Adrenal gland (tissue), 12 donors: ENCODE measurements around the gene HOXB7. TPM values are rescaled to one million over a fixed set of nuclear protein-coding genes. Genes with fewer than 3 reads are reported as not detected.

ENCODE experiments used
- DNase-seq, 7 donors: peaks; one replicate each; pipeline ENCODE4 v3.0.0-alpha.2; 2019 to 2020
- H3K27ac ChIP-seq, 5 donors: fragments of 200-600 bp; sonication (generic) in 4 of 5; 1 replicate in 3 of 5; 2 replicates in 2 of 5; pipeline versions ENCODE4 v1.5.1 to v1.8.0; 2016 to 2020; ENCODE audit warnings: mild to moderate bottlenecking in 1 of 5
- H3K27me3 ChIP-seq: fragments of 200-600 bp; 2 replicates; pipeline ENCODE4 v1.8.0; 2021
- H3K36me3 ChIP-seq, 2 donors: fragments of 200-600 bp; replicated peaks in 1 of 2; 1 replicate in 1 of 2; 2 replicates in 1 of 2; pipeline versions ENCODE4 v1.5.1 to v1.8.0; 2018 to 2022
- H3K4me1 ChIP-seq, 2 donors: fragments of 200-600 bp; replicated peaks in 1 of 2; 1 replicate in 1 of 2; 2 replicates in 1 of 2; pipeline versions ENCODE4 v1.5.1 to v1.8.0; 2018 to 2021
- H3K4me3 ChIP-seq, 4 donors: fragments of 200-600 bp; sonication (generic) in 3 of 4; one replicate each; pipeline ENCODE4 v1.5.1; 2016 to 2018
- H3K9me3 ChIP-seq, 3 donors: fragments of 200-600 bp; sonication (generic) in 1 of 3; replicated peaks in 1 of 3; 1 replicate in 2 of 3; 2 replicates in 1 of 3; pipeline versions ENCODE4 v1.5.1 to v1.8.0; 2016 to 2021
- POLR2A ChIP-seq, 2 donors: fragments of 450-650 bp; IDR thresholded peaks; one replicate each; pipeline ENCODE4 v1.6.1; 2017; ENCODE audit warnings: antibody characterized with exemption in 2 of 2, mild to moderate bottlenecking in 2 of 2, moderate library complexity in 1 of 2
- WGBS, 4 donors: extraction: QIAGEN DNeasy Blood & Tissue Kit in 2 of 4; methylation state at CpG; one replicate each; pipeline versions ENCODE4 v1.1.5 to v1.1.7; 2013 to 2017; 5-methylcytosine and 5-hydroxymethylcytosine counted together
- intact Hi-C, 2 donors: fragments of 100-400 bp; cut with DNase I; formaldehyde crosslinking; loops; one replicate each; pipeline versions ENCODE4 v1.14.1 to v1.15.0; 2022 to 2023
- polyA plus RNA-seq, 3 donors: library from polyadenylated mRNA; stranded (reverse); fragments of 200-250 nt in 2 of 3; fragments of 350-450 nt in 1 of 3; fragmentation: Illumina TruSeq in 1 of 3; extraction: RNeasy Lipid Tissue Mini Kit (QIAGEN cat#74804) in 1 of 3; gene quantifications; one replicate each; pipeline ENCODE4 v1.2.3, GENCODE V29; 2013 to 2014
- total RNA-seq, 9 donors: library from RNA; depleted of rRNA in 4 of 9; stranded (reverse); fragments of >200 nt in 4 of 9; fragments of 120-200 nt in 1 of 9; fragmentation: NEBNext Ultra II Directional in 1 of 9; extraction: Animal tissue kit (Norgen Biotek cat#: 25700) in 1 of 9; gene quantifications; one replicate each; pipeline versions ENCODE4 v1.1.0 to v1.2.4, GENCODE V29; 2013 to 2023
- TF ChIP-seq, protein P1 (sequence below), 6 experiments: fragments of 450-650 bp in 4 of 6; fragments of 200-600 bp in 2 of 6; sonication (generic) in 1 of 6; IDR thresholded peaks; 1 replicate in 5 of 6; 2 replicates in 1 of 6; pipeline versions ENCODE4 v1.5.1 to v1.8.0; 2016 to 2021; ENCODE audit warnings: antibody characterized with exemption in 6 of 6, mild to moderate bottlenecking in 2 of 6, moderate library complexity in 1 of 6
- donor health status: healthy with polysubstance abuse.
- donor health status: Bipolar disorder and iron deficiency.
- donor health status: DM: yes; HTN: yes; CAD: no.
- donor health status: DM: no; HTN: no; CAD: no.
- donor health status: DM: no; HTN: no; CAD: no.
- donor health status: DM: yes; HTN: yes; CAD: no.

The HOXB7 gene
- total and polyA plus RNA-seq, 12 donors = 6.2 to 27.0 (median 13.5) TPM

DNA sequence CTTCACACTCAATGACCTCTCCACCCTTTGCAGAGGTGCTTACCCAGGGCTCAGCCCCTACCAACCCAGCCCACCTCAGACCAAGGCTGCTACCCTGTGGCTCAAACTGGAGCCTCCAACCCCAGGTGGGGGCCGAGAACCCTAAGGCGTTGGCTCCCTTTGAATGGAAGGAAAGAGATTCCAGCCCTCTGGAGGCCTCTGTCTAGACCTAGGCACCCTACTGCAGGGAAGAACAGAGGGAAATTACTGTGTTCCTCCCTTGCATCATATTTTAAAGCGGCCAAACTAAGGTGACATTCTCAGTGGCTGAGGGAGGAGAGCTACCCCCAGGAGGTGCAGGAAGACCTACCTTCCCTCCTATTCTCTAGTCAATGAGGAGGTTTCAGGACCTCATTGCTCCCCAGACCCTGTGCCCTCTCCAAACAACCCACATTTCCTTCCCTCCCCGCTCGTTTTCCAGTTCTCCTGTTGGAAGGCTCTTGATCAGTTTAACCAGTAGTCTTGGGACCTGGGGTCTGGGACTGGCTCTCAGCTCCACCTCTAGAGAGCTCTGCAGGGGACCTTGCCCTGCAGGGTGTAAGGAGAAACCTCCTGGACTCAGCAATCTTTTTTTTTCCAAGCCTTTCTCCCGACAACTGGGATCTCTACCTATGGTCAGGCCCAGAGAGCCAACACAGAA is 9.8 kb upstream of the HOXB7 start:
- Histone ChIP-seq H3K4me3 (no peak overlapping the region), H3K9me3 (no peaks in the 10 kb centered on the region), H3K27me3 (peaks cover 75% of the 10 kb centered on the region), H3K36me3 (no peaks in the 10 kb centered on the region), H3K27ac (no peak overlapping the region), H3K4me1 (peaks cover 9 to 15% of the 10 kb centered on the region in 2 donors)
- intact Hi-C loops = loop anchor here in 1 of 2 donors (10.0 kb wide), 1 partner anchor 466 kb away; no protein-coding TSS in a partner anchor
- WGBS, 4 donors = 73 to 78% (median 76%) methylated on average over 4 to 6 of the region's 6 CpGs
- no peak for DNase-seq
- TF ChIP-seq, protein P1, sequence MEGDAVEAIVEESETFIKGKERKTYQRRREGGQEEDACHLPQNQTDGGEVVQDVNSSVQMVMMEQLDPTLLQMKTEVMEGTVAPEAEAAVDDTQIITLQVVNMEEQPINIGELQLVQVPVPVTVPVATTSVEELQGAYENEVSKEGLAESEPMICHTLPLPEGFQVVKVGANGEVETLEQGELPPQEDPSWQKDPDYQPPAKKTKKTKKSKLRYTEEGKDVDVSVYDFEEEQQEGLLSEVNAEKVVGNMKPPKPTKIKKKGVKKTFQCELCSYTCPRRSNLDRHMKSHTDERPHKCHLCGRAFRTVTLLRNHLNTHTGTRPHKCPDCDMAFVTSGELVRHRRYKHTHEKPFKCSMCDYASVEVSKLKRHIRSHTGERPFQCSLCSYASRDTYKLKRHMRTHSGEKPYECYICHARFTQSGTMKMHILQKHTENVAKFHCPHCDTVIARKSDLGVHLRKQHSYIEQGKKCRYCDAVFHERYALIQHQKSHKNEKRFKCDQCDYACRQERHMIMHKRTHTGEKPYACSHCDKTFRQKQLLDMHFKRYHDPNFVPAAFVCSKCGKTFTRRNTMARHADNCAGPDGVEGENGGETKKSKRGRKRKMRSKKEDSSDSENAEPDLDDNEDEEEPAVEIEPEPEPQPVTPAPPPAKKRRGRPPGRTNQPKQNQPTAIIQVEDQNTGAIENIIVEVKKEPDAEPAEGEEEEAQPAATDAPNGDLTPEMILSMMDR (IDR thresholded peaks at IDR 0.05) = no peak
- no peak for TF ChIP-seq POLR2A (IDR thresholded peaks at IDR 0.05)

DNA sequence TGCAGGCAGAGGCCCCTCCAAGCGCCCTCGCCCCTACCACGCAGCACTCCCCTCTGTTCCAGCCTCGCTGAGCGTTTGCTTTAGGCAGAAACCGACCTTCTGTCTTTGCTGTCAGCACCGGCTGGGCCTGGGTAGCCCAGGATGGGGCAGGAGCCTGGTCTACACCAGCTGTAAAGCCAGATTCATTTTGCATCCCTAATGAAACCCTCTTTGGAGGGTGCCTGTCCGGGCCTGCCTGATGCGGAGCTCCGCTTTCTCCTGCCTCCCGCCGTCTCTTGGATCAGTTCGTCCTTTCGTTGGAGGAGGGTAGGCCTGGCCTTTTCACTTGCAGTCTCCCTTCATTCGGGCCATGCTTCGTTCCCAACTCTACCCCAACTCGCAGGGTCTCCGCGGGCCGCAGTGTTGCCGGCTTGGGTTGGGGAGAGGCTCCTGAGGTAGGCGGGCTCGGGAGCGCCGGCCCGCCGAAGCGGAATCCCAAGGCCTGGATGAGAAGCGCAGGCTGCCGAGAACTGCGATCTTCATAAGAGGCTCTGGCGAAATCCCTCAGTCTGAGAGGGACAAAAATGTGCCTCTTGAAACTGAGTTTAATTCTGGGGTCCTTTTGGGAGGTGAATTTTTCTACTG is 9.1 kb upstream of the HOXB7 start:
- TF ChIP-seq, protein P1 (IDR thresholded peaks at IDR 0.05) = no peak
- TF ChIP-seq POLR2A (IDR thresholded peaks at IDR 0.05) = no peak
- intact Hi-C loops = loop anchor here in 1 of 2 donors (10.0 kb wide), 2 partner anchors 465 to 595 kb away; no protein-coding TSS in a partner anchor
- DNase-seq = no peak
- Histone ChIP-seq H3K4me1 (peaks cover 2 to 9% of the 10 kb centered on the region in 2 donors), H3K4me3 (no peak overlapping the region), H3K27ac (no peak overlapping the region), H3K36me3 (no peaks in the 10 kb centered on the region), H3K9me3 (no peaks in the 10 kb centered on the region), H3K27me3 (peaks cover 72% of the 10 kb centered on the region)
- WGBS, 4 donors = 54 to 75% (median 64%) methylated on average over 27 to 32 of the region's 32 CpGs

DNA sequence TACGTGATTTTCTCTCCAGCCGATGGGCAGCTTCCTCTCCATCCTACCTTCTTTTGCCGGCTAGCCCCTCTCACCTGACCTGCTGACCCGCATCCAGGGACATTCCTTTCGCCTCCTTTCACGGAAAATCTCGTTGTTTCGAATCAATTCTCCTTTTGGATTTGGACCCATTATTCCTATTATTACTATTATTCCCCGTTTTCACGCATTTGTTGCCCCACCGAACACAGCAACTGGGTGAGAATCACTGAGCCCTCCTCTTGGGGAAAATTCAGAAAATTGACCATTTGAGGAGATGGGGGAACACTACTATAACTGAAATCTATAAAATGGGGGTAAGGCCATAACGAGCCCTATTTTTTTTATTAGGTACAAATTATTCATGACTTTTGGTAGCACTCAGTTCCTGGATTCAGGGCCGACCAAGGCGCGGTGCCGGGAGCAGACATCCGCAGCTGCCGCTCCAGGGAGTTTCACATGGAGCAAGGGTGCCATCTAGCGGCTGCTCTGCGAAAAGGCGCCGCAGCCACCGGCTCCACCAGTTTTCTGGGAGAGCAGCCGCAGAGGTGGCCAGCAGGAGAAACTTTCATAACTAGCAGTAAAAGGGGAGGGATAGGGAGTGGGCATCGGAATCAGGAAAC is 7.6 kb upstream of the HOXB7 start:
- no peaks in the 10 kb centered on the region for H3K9me3 ChIP-seq
- H3K4me3 ChIP-seq = peak overlapping the region in 1 of 4 donors; percentile 42
- intact Hi-C loops = loop anchor here in 1 of 2 donors (10.0 kb wide), 1 partner anchor 594 kb away; no protein-coding TSS in a partner anchor
- no peak overlapping the region for H3K27ac ChIP-seq
- peak; percentile 84 to 95 (median 91) for DNase-seq
- 7 to 11% (median 8%) methylated on average over 24 to 25 of the region's 25 CpGs for whole genome bisulfite sequencing, 4 donors
- no peaks in the 10 kb centered on the region for H3K36me3 ChIP-seq
- H3K4me1 ChIP-seq = peaks cover 0 to 6% of the 10 kb centered on the region in 2 donors
- TF ChIP-seq, protein P1 (IDR thresholded peaks at IDR 0.05) = peak; percentile 97 to 99 (median 98)
- TF ChIP-seq POLR2A (IDR thresholded peaks at IDR 0.05) = no peak
- peaks cover 66% of the 10 kb centered on the region for H3K27me3 ChIP-seq
